Neural crest cell (in vitro differentiated cells): ENCODE results near the gene PRDM16. TPM values are rescaled to one million over a fixed set of nuclear protein-coding genes. Genes with fewer than 3 reads are reported as not detected.

Experiments used
- DNase-seq: peaks from one replicate; pipeline ENCODE4 v3.0.0; 2021; ENCODE audit warnings: low read depth, mixed read lengths, low spot score
- H3K27ac Mint-ChIP-seq: one replicate; pipeline ENCODE4 v1.8.0; 2021; ENCODE audit warnings: mild to moderate bottlenecking, mixed read lengths; ENCODE audit not compliant: unreplicated experiment
- H3K27me3 Mint-ChIP-seq: 2 replicates; pipeline ENCODE4 v1.8.0; 2021; ENCODE audit warnings: low read depth, mild to moderate bottlenecking, mixed read lengths
- H3K36me3 Mint-ChIP-seq: 2 replicates; pipeline ENCODE4 v1.8.0; 2021; ENCODE audit warnings: low read depth, mild to moderate bottlenecking, mixed read lengths
- H3K4me1 Mint-ChIP-seq: 2 replicates; pipeline ENCODE4 v1.8.0; 2021; ENCODE audit warnings: mixed read lengths
- H3K4me3 Mint-ChIP-seq: one replicate; pipeline ENCODE4 v1.8.0; 2021; ENCODE audit warnings: mild to moderate bottlenecking, mixed read lengths
- H3K9me3 Mint-ChIP-seq: 2 replicates; pipeline ENCODE4 v1.8.0; 2021; ENCODE audit warnings: mixed read lengths
- CTCF ChIP-seq: fragments of 200-600 bp; sonication (generic); conservative IDR thresholded peaks from 2 replicates; pipeline ENCODE4 v1.5.0; 2021; ENCODE audit warnings: antibody characterized with exemption, mild to moderate bottlenecking
- total RNA-seq: library from RNA; stranded (reverse); gene quantifications from 2 replicates; pipeline ENCODE4 v1.2.1, GENCODE V29; 2021

Gene PRDM16
- total RNA-seq, 1 donor from 2014 or later = 11.7 TPM

DNA sequence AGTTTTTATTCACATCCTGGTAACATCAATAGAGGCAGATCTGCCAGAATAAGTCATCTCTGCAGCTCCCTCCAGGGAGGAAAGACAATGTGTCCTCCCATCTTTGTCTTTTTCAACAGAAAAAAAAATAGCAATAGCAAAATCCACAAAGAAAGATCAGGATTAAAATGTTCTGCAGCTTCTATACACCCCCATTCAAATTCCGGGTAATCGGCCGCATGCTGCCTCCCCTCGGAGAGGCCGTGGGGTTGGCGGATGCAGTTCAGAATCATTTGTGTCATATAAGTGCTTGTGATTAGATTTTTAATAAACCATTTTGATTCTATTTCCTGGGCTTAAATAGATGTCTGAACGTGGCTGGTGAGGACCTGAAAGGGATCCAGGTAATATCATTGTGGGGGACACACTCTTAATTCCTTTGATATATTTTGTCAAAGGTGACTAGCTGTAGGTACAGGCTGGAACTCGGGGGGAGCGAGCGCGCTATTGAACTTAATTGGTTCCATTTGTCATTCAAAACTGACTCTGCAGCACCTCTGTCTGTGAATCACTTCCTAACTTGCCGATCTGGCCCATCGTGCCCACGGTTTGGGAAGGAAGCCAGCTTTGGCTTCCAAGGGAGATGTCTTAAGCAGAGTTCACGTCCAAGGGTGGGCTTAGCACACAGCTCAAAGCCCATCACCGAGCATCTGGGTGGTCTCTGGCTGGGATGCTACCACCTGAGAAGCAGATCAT lies 299.9 kb downstream of the PRDM16 start:
- Mint-ChIP-seq H3K4me3 (no peak overlapping the region), H3K27me3 (peaks cover 15% of the 10 kb centered on the region), H3K9me3 (peaks cover 4% of the 10 kb centered on the region), H3K36me3 (no peaks in the 10 kb centered on the region), H3K27ac (no peak overlapping the region), H3K4me1 (peaks cover 31% of the 10 kb centered on the region)
- TF ChIP-seq CTCF = no peak
- DNase-seq = no peak

DNA sequence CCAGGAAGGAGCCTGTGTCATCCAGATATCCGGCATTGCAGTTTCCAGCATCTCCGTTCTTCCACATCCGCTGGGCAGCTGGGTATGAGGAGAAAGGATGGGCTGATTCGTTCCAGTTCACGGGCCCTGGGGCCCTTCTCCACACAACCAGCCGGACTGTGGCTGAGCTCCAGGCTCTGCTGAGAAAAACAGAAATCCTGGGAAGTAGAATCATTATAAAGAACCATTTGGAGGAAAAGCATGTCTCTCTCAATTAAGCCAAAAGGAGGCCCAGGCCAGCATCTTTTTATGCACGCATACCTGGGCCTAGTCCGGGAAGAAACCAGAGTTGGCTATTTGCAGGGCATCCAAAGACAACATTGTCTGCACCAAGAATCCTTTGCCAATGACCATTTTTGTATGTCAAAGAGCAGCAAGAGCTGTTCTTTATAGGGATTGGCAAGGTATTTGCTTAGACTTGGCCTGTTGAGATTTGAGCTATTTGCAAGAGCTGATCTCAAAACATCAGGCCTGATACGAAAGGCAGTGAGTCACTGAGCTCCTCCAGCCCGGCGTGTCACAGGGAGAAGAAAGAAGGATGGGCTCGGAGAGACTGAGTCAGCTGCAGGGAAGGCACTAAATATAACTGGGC lies 300.6 kb downstream of the PRDM16 start:
- peaks cover 31% of the 10 kb centered on the region for H3K4me1 Mint-ChIP-seq
- TF ChIP-seq CTCF = no peak
- no peak overlapping the region for H3K27ac Mint-ChIP-seq
- H3K4me3 Mint-ChIP-seq = no peak overlapping the region
- peaks cover 15% of the 10 kb centered on the region for H3K27me3 Mint-ChIP-seq
- H3K36me3 Mint-ChIP-seq = no peaks in the 10 kb centered on the region
- H3K9me3 Mint-ChIP-seq = peaks cover 4% of the 10 kb centered on the region
- DNase-seq = no peak

DNA sequence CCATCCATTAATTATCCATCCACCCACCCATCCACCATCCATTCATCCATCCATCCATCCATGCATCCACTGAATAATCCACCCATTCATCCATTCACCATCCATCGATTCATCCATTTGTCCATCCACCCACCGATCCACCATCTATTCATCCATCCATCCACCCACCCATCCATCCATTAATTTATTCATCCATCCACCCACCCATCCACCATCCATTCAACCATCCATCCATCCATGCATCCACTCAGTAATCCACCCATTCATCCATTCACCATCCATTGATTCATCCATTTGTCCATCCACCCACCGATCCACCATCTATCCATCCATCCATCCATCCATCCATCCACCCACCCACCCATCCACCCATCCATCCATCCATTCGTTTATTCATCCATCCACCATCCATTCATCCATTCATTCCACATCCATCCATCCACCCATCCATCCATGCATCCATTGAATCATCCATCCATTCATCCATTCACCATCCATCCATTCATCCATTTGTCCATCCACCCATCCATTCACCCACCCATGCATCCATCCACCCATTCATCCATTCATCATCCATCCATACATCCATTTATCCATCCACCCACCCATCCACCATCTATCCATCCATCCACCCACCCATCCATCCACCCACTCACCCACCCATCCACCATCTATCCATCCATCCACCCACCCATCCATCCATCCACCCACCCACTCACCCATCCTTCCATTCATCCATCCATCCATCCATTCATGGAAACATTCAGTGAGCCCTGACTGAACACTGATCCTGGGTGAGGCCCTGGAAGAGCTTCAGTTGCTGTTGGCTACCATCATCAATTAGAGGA lies 302.1 kb downstream of the PRDM16 start:
- H3K9me3 Mint-ChIP-seq = peaks cover 4% of the 10 kb centered on the region
- H3K4me1 Mint-ChIP-seq = peaks cover 23% of the 10 kb centered on the region
- no peak for TF ChIP-seq CTCF
- no peaks in the 10 kb centered on the region for H3K36me3 Mint-ChIP-seq
- H3K27ac Mint-ChIP-seq = no peak overlapping the region
- H3K27me3 Mint-ChIP-seq = peaks cover 15% of the 10 kb centered on the region
- no peak for DNase-seq
- no peak overlapping the region for H3K4me3 Mint-ChIP-seq

DNA sequence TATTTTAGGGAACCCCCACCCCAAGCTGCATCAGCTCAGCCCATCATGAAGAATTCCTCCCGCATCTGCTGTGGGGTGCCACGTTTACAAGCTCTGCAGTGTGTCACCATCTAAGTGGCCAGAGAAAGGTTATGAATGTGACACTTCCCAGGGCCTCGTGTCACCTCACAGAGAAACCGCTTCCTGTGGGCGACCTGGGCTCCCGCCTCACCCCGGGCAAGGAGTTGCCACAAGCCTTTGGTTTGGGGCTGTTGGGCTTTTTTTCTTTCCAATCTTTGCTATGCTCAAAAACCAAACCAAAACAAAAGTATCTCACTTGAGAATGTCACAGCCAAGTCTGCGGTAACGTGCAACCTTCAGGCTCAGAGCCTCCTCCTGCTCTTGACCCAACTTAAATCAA lies 303.3 kb downstream of the PRDM16 start:
- no peaks in the 10 kb centered on the region for H3K36me3 Mint-ChIP-seq

More for the DNA sequence above, 303.3 kb downstream of the PRDM16 start:
- peaks cover 4% of the 10 kb centered on the region for H3K9me3 Mint-ChIP-seq
- DNase-seq = no peak
- H3K4me3 Mint-ChIP-seq = no peak overlapping the region
- no peak for TF ChIP-seq CTCF
- H3K27me3 Mint-ChIP-seq = peaks cover 12% of the 10 kb centered on the region
- peaks cover 10% of the 10 kb centered on the region for H3K4me1 Mint-ChIP-seq
- no peak overlapping the region for H3K27ac Mint-ChIP-seq
